Measurements from ENCODE around the gene UPF1. TPM values are rescaled to one million over a fixed set of nuclear protein-coding genes. Genes with fewer than 3 reads are reported as not detected.

The UPF1 gene
- polyA plus RNA-seq, 1 of the 3 experiments (the other 2 are of a cell fraction) = 33.3 TPM

DNA sequence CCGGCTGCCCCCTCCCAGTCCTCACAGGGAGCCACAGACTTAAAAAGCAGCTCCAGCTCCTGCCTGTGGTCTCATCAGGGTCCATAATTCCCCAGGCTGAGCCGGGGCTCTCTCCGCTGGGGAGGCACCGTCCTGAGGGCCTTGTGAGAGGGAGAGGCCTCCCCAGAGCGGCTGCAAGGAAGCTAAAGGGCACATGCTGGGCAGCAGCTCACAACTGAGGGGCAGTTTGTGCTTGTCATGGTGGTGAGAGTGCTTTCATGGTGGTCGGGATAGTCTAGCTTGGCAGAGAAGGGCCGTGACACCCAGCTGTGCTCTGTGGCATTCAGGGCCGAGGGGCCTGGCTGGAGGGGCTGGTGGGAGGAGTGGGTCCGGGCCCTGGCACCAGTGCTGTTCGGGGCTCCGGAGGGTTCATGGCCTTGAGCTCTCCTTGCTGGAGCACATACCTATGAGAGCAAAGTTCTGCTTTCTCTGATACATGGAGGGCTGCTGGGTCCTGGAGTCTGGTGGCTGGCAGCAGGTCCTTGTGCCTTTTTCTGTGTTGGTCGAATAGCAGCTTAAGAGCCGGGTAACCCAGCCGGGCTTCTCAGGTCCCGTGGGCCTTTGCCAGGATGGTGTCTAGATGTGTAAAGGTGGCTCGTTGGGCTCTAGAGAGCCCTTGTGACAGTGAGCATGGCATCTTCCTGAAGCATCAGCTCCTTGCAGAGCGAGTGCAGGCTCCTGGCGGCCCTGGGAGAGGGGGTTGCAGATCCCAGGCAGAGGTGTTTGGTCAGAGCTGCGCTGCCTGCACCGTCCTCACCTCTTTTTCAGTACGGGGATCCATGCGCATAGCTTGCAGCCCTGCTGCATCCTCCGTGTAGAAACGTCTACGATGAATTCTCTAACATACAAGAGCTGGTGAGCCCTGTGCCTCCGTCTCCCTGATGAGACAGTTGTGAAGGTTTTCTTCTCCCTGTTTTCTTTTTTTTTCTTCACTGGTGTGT lies 8.8 kb downstream of the UPF1 start:
- POLR2A ChIA-PET = interaction anchor here (1.6 kb wide), 1 partner anchor 9 kb away, joined by 4 read pairs; the partner anchor contains the start of gene UPF1
- 93% methylated on average over 17 of the region's 26 CpGs for WGBS (ENCODE audit: low lambda C conversion rate)
- CTCF ChIA-PET = interaction anchor here (0.7 to 12.6 kb wide), 7 partner anchors 8 to 248 kb away, joined by 3 to 234 read pairs (median 4); partner anchors contain the start of genes REX1BD and UPF1

More for the DNA sequence above, 8.8 kb downstream of the UPF1 start:
- Histone ChIP-seq H3K4me3 (ENCODE audit: low read depth in 2 of 2, low read length in 1 of 2) (no peak overlapping the region), H2AFZ (ENCODE audit: low read depth) (no peak overlapping the region), H3K79me2 (ENCODE audit: insufficient read depth) (peaks cover 100% of the 10 kb centered on the region), H3K36me3 (replicated peaks in 1 of 2; ENCODE audit: control insufficient read depth in 1 of 2, insufficient read depth in 2 of 2, low read length in 1 of 2) (peaks cover 2 to 5% of the 10 kb centered on the region in 2 experiments), H3F3A (replicated peaks; ENCODE audit: insufficient read depth) (peaks cover 8% of the 10 kb centered on the region), H3K9me3 (no peaks in the 10 kb centered on the region), H3K9ac (no peak overlapping the region), H3K4me1 (ENCODE audit: control insufficient read depth in 1 of 2, insufficient read depth in 2 of 2, low read depth in 1 of 2, low read length in 1 of 2) (peaks cover 3 to 32% of the 10 kb centered on the region in 2 experiments; a peak in 1 of 4 replicates), H3K9me2 (no peaks in the 10 kb centered on the region), H4K20me1 (ENCODE audit: insufficient read depth) (peaks cover 100% of the 10 kb centered on the region), H3K27ac (ENCODE audit: low read depth in 2 of 2, low read length in 1 of 2) (no peak overlapping the region), H3K4me2 (no peak overlapping the region), H3K27me3 (ENCODE audit: insufficient read depth) (no peaks in the 10 kb centered on the region)
- no peak for TF ChIP-seq TAF1 (IDR thresholded peaks at IDR 0.05; ENCODE audit: borderline replicate concordance, low read depth, low read length)
- TF ChIP-seq, protein P1, sequence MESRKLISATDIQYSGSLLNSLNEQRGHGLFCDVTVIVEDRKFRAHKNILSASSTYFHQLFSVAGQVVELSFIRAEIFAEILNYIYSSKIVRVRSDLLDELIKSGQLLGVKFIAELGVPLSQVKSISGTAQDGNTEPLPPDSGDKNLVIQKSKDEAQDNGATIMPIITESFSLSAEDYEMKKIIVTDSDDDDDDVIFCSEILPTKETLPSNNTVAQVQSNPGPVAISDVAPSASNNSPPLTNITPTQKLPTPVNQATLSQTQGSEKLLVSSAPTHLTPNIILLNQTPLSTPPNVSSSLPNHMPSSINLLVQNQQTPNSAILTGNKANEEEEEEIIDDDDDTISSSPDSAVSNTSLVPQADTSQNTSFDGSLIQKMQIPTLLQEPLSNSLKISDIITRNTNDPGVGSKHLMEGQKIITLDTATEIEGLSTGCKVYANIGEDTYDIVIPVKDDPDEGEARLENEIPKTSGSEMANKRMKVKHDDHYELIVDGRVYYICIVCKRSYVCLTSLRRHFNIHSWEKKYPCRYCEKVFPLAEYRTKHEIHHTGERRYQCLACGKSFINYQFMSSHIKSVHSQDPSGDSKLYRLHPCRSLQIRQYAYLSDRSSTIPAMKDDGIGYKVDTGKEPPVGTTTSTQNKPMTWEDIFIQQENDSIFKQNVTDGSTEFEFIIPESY (IDR thresholded peaks at IDR 0.05; ENCODE audit: borderline replicate concordance, low read depth) = no peak
- no peak for TF ChIP-seq RXRA (IDR thresholded peaks at IDR 0.05; ENCODE audit: borderline replicate concordance, low read depth)
- no peak for TF ChIP-seq NRF1 (IDR thresholded peaks at IDR 0.05; ENCODE audit: low read depth, low read length)
- no peak for TF ChIP-seq YY1 (IDR thresholded peaks at IDR 0.05; ENCODE audit: low read depth)
- TF ChIP-seq FOXJ3 (CRISPR knock-in tag; IDR thresholded peaks at IDR 0.05) = no peak
- TF ChIP-seq, protein P2, sequence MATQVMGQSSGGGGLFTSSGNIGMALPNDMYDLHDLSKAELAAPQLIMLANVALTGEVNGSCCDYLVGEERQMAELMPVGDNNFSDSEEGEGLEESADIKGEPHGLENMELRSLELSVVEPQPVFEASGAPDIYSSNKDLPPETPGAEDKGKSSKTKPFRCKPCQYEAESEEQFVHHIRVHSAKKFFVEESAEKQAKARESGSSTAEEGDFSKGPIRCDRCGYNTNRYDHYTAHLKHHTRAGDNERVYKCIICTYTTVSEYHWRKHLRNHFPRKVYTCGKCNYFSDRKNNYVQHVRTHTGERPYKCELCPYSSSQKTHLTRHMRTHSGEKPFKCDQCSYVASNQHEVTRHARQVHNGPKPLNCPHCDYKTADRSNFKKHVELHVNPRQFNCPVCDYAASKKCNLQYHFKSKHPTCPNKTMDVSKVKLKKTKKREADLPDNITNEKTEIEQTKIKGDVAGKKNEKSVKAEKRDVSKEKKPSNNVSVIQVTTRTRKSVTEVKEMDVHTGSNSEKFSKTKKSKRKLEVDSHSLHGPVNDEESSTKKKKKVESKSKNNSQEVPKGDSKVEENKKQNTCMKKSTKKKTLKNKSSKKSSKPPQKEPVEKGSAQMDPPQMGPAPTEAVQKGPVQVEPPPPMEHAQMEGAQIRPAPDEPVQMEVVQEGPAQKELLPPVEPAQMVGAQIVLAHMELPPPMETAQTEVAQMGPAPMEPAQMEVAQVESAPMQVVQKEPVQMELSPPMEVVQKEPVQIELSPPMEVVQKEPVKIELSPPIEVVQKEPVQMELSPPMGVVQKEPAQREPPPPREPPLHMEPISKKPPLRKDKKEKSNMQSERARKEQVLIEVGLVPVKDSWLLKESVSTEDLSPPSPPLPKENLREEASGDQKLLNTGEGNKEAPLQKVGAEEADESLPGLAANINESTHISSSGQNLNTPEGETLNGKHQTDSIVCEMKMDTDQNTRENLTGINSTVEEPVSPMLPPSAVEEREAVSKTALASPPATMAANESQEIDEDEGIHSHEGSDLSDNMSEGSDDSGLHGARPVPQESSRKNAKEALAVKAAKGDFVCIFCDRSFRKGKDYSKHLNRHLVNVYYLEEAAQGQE (IDR thresholded peaks at IDR 0.05; ENCODE audit: low read depth, low read length) = no peak
- no peak for TF ChIP-seq FOSL2 (IDR thresholded peaks at IDR 0.05; ENCODE audit: borderline replicate concordance, low read depth)
- no peak for TF ChIP-seq TCF12 (IDR thresholded peaks at IDR 0.05)
- TF ChIP-seq, protein P3, sequence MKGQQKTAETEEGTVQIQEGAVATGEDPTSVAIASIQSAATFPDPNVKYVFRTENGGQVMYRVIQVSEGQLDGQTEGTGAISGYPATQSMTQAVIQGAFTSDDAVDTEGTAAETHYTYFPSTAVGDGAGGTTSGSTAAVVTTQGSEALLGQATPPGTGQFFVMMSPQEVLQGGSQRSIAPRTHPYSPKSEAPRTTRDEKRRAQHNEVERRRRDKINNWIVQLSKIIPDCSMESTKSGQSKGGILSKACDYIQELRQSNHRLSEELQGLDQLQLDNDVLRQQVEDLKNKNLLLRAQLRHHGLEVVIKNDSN (IDR thresholded peaks at IDR 0.05; ENCODE audit: borderline replicate concordance, low read depth) = no peak
- TF ChIP-seq MXI1 (IDR thresholded peaks at IDR 0.05; ENCODE audit: low read depth, low read length) = no peak
- no peak for TF ChIP-seq ELF1 (IDR thresholded peaks at IDR 0.05)
- DNase-seq = peak; percentile 27

Data from SK-N-SH (cell line).